Measurements from ENCODE around the gene PCIF1.

Gene PCIF1

DNA sequence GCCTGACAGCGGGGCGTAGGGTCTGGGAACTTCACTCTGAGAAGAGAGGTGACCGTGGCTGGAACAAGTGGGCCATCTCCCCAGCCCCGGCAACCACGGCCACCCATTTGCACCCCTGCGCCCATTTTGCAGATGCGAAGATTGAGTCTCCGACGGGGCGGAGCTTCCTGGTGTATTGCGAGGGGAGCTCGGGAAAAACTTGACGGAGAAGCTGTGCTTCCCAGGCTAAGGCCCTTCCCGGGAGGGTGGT lies 36.9 kb downstream of the PCIF1 start (continued):
- TF ChIP-seq ZNF501 (tag by site-specific recombination; IDR thresholded peaks at IDR 0.05) = 0 out of 2 replicates have a peak, but pooled peaks have one; percentile 18
- peak; percentile 22; the same call in 1 of the 2 replicates for TF ChIP-seq ZNF76 (tag by site-specific recombination; IDR thresholded peaks at IDR 0.05; ENCODE audit: borderline replicate concordance, low read depth)
- TF ChIP-seq FEZF1 (tag by site-specific recombination; IDR thresholded peaks at IDR 0.05) = no peak
- TF ChIP-seq RBAK (tag by site-specific recombination; IDR thresholded peaks at IDR 0.05) = no peak
- TF ChIP-seq, protein P1, sequence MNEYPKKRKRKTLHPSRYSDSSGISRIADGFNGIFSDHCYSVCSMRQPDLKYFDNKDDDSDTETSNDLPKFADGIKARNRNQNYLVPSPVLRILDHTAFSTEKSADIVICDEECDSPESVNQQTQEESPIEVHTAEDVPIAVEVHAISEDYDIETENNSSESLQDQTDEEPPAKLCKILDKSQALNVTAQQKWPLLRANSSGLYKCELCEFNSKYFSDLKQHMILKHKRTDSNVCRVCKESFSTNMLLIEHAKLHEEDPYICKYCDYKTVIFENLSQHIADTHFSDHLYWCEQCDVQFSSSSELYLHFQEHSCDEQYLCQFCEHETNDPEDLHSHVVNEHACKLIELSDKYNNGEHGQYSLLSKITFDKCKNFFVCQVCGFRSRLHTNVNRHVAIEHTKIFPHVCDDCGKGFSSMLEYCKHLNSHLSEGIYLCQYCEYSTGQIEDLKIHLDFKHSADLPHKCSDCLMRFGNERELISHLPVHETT (tag by site-specific recombination; IDR thresholded peaks at IDR 0.05) = peak; percentile 66
- TF ChIP-seq ZBTB17 (tag by site-specific recombination; IDR thresholded peaks at IDR 0.05) = no peak
- TF ChIP-seq GLI2 (tag by site-specific recombination; IDR thresholded peaks at IDR 0.05; ENCODE audit: borderline replicate concordance, low read depth) = 0 out of 2 replicates have a peak, but pooled peaks have one; percentile 24
- peak; percentile 68; the same call in 1 of the 2 replicates for TF ChIP-seq ZNF777 (tag by site-specific recombination; IDR thresholded peaks at IDR 0.05; ENCODE audit: borderline replicate concordance)
- peak; percentile 18; the same call in 1 of the 2 replicates for TF ChIP-seq KLF1 (tag by site-specific recombination; IDR thresholded peaks at IDR 0.05)
- TF ChIP-seq KLF8 (tag by site-specific recombination; IDR thresholded peaks at IDR 0.05) = no peak
- TF ChIP-seq HOXD13 (CRISPR knock-in tag; IDR thresholded peaks at IDR 0.05; ENCODE audit: borderline replicate concordance) = no peak
- TF ChIP-seq PRDM10 (tag by site-specific recombination; IDR thresholded peaks at IDR 0.05) = no peak
- no peak for TF ChIP-seq ZNF768 (tag by site-specific recombination; IDR thresholded peaks at IDR 0.05)
- TF ChIP-seq ZNF785 (tag by site-specific recombination; IDR thresholded peaks at IDR 0.05) = no peak
- no peak for TF ChIP-seq ZNF621 (tag by site-specific recombination; IDR thresholded peaks at IDR 0.05)
- TF ChIP-seq ZFHX2 (tag by site-specific recombination; conservative IDR thresholded peaks at IDR 0.05) = no peak
- no peak for TF ChIP-seq ZNF37A (tag by site-specific recombination; IDR thresholded peaks at IDR 0.05)
- TF ChIP-seq ZNF2 (tag by site-specific recombination; IDR thresholded peaks at IDR 0.05) = peak; percentile 42; the same call in 1 of the 2 replicates
- no peak for TF ChIP-seq ZNF341 (tag by site-specific recombination; IDR thresholded peaks at IDR 0.05; ENCODE audit: low read depth)
- peak; percentile 74 for TF ChIP-seq SP3 (tag by site-specific recombination; IDR thresholded peaks at IDR 0.05)
- TF ChIP-seq ZNF391 (tag by site-specific recombination; IDR thresholded peaks at IDR 0.05; ENCODE audit: borderline replicate concordance, low read depth) = peak; percentile 81
- TF ChIP-seq ZNF121 (tag by site-specific recombination; IDR thresholded peaks at IDR 0.05) = peak; percentile 98
- TF ChIP-seq ZNF112 (tag by site-specific recombination; IDR thresholded peaks at IDR 0.05) = no peak
- no peak for TF ChIP-seq CTCF (tag by site-specific recombination; IDR thresholded peaks at IDR 0.05)
- TF ChIP-seq TCF7L2 (IDR thresholded peaks at IDR 0.05; ENCODE audit: borderline replicate concordance, low read depth, low read length) = no peak
- TF ChIP-seq ZNF24 (tag by site-specific recombination; IDR thresholded peaks at IDR 0.05) = peak; percentile 79
- no peak for TF ChIP-seq ZNF544 (tag by site-specific recombination; IDR thresholded peaks at IDR 0.05)
- TF ChIP-seq, protein P2, sequence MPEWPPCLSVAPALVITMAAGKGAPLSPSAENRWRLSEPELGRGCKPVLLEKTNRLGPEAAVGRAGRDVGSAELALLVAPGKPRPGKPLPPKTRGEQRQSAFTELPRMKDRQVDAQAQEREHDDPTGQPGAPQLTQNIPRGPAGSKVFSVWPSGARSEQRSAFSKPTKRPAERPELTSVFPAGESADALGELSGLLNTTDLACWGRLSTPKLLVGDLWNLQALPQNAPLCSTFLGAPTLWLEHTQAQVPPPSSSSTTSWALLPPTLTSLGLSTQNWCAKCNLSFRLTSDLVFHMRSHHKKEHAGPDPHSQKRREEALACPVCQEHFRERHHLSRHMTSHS (tag by site-specific recombination; IDR thresholded peaks at IDR 0.05) = peak; percentile 56; the same call in 1 of the 2 replicates

Measured in HEK293 (cell line).